Measurements from ENCODE around the gene ADAMTS7.
A peak's percentile ranks its signal among the peaks of the same experiment; 100 is the strongest.
"Not testable (repeated sequence)": the region's sequence is repeated elsewhere in the genome, so short reads cannot be mapped to it uniquely, and the experiment has no call there.

Gene ADAMTS7

DNA sequence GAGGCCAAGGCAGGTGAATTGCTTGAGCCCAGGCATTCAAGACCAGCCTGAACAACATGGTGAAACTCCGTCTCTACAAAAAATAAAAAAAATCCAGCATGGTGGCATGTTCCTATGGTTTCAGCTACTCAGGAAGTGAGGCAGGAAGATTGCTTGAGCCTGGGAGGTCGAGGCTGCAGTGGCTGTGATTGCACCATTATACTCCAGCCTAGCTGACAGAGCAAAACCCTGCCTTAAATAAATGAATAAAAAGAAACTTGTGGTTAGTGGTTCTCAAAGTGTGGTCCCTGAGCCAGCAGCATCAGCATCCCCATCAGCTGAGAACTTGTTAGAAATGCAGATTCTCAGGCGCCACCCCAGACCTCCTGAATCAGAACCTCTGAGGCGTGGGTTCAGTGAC lies 69.6 kb downstream of the ADAMTS7 start:
- in situ Hi-C loops (cut with HindIII; ENCODE audit: low pct_ligation_motif_present, low pct_unique_long_range_greater_than_20kb, low sequenced_read_pairs), result not testable (repeated sequence)

GRCh38 chr15:78740904-78741274 lies 70.4 kb downstream of the ADAMTS7 start:
- no peak for DNase-seq

More for the DNA sequence above, 69.6 kb downstream of the ADAMTS7 start:
- not testable (repeated sequence) for DNase-seq

DNA sequence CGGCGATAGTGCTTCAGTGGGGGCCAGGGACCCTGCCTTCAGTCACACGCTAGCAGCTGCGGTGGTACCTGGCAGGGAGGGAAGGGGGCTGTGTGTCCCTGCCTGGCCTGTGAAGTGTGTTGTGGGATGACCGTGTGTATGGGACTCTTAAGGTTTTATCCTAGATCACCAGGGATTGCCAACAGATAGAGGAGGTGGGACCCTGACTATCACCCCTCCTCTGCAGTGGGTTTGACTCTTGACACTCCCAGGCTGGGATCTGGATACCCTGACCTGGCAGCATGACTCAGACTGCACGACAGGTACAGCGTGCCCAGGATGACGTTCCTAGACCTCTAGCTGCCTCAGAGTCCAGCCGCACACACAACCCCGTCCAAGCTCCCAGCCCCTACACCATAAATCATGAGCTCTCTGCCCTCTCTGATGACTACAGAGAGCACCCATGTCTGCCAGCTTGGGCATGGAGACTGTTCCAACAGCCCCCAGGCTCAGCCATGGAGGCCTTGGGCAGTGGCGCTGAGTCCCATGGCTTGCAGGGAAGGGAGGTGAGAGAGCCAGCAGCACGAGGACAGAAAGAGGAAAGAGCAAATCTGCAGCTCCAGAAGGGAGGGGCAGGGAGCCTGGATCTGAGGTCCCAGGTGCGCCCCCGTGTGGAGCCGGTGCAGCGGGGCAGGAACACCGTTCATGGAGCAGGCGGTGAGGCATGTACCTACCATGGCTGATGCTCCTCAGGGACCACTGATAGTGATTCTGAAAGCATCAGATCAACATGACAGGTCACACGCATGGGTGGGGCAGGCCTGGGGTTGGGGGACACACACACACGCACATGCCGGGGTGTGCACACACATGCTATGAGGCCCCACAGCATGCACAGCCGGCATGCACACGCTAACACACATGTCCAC lies 71.0 kb downstream of the ADAMTS7 start:
- in situ Hi-C loops (cut with HindIII; ENCODE audit: low pct_ligation_motif_present, low pct_unique_long_range_greater_than_20kb, low sequenced_read_pairs), result no loop called here
- DNase-seq, result peak; percentile 77

More at GRCh38 chr15:78740904-78741274, 70.4 kb downstream of the ADAMTS7 start:
- in situ Hi-C loops (cut with HindIII; ENCODE audit: low pct_ligation_motif_present, low pct_unique_long_range_greater_than_20kb, low sequenced_read_pairs), result no loop called here

DNA sequence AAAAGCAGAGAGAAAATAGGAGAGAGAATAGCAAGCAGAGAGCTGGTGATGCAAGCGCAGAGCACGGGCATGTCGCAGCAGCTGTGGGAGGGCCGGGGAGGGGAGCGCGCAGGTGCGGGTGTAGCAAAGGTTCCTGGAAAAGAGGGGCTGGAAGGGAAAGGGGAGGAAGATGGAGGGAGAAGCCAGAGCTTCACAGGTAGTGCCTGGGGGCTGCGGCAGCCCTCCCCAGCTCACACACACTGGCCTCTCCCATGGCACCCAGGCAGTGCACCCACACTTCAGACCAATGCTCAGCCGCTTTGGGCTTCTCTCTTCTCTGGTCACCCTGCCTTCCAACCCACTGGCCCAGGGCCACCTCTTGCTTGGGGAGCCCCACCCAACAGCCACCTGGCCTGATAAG lies 72.1 kb downstream of the ADAMTS7 start:
- in situ Hi-C loops (cut with HindIII; ENCODE audit: low pct_ligation_motif_present, low pct_unique_long_range_greater_than_20kb, low sequenced_read_pairs), result no loop called here
- DNase-seq, result no peak

DNA sequence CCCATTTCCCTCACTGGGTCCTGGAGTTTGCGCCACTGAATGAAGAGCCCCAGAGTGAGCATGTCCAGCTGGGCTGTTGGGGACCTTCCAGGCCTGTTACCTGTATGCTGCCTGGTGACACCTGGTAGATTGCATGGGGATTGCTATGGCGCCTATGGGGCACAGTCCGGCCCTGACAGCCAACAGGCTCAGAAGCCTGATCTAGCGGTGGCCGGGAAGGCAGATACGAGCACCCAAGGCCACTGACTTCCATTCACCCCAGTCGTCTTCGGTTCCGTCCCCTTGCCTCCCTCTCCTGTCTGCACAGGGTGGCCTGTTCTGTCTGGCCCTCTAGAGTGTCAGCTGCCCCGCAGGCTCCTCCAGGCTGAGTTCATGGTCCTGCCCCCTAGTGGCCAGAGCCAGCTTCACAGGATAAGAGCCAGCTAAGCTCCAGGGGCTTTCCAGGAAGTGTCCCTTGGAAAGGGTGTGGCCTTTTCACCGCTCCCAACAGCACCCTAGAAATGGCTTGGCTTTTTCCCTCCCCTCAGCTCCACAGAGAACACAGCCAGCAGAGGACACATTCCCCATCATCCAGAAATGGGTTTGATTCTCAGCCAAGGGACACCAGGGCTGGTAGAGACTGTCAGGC lies 73.2 kb downstream of the ADAMTS7 start:
- in situ Hi-C loops (cut with HindIII; ENCODE audit: low pct_ligation_motif_present, low pct_unique_long_range_greater_than_20kb, low sequenced_read_pairs), result not testable (repeated sequence)
- DNase-seq, result peak; percentile 67

DNA sequence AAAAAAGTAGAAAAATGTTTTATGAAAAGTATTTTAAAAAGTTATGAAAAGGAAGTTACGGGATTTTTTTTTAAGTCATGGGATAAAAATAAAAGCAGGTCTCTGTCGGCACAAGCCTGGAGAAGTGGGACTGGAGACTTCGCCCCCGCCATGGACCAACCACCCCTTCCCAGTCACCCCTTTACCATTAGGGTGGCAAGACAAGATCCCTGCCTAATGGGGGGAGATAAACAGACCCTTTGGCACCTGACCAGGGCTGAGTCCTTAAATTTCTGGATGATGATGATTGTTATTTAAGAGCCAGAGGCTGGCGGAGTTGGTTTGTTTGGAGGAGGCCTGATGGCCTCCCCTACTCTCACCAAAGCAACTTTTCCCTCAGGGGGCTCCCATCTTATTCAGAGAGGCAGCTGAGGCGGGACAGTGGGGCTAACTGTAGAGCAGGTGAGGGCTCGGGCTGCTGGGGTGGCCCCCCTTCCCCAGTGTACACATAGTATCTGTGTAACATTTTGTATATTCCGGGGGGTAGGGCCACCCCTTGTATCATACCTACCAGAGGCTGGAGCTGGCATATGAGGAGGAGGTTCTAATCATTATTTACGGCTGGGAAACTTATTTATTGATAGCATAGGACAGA lies 74.0 kb downstream of the ADAMTS7 start:
- DNase-seq, result no peak
- in situ Hi-C loops (cut with HindIII; ENCODE audit: low pct_ligation_motif_present, low pct_unique_long_range_greater_than_20kb, low sequenced_read_pairs), result no loop called here

DNA sequence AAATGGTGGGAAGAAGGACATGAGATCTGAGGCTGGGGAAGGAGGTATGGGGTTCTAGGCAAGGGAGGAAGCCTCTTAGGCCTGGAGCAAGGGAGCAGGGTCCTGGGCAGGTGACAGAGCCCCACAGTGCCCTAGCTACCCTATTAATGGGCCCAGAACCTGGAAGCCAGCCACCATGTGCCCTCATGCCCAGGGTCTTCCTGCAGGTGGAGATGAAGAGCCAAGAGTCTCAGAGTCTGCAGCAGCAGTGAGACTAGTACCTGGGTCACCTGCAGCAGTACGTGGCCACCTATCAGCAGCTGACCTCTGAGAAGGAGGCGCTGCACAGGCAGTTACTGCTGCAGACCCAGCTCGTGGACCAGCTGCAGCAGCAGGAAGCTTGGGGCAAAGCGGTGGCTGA lies 75.0 kb downstream of the ADAMTS7 start:
- in situ Hi-C loops (cut with HindIII; ENCODE audit: low pct_ligation_motif_present, low pct_unique_long_range_greater_than_20kb, low sequenced_read_pairs); DNase-seq: not testable (repeated sequence)

GRCh38 chr15:78734451-78735064 lies 76.7 kb downstream of the ADAMTS7 start:
- in situ Hi-C loops (cut with HindIII; ENCODE audit: low pct_ligation_motif_present, low pct_unique_long_range_greater_than_20kb, low sequenced_read_pairs), result no loop called here
- DNase-seq, result no peak

GRCh38 chr15:78732634-78733033 lies 78.6 kb downstream of the ADAMTS7 start:
- no peak for DNase-seq
- in situ Hi-C loops (cut with HindIII; ENCODE audit: low pct_ligation_motif_present, low pct_unique_long_range_greater_than_20kb, low sequenced_read_pairs), result no loop called here

- in situ Hi-C loops (cut with HindIII; ENCODE audit: low pct_ligation_motif_present, low pct_unique_long_range_greater_than_20kb, low sequenced_read_pairs), result no loop called here
- no peak for DNase-seq
These were observed 80.3 kb downstream of the ADAMTS7 start for GRCh38 chr15:78730955-78731354.

- in situ Hi-C loops (cut with HindIII; ENCODE audit: low pct_ligation_motif_present, low pct_unique_long_range_greater_than_20kb, low sequenced_read_pairs); DNase-seq: not testable (repeated sequence)
These were observed 82.8 kb downstream of the ADAMTS7 start for GRCh38 chr15:78728427-78728826.

DNA sequence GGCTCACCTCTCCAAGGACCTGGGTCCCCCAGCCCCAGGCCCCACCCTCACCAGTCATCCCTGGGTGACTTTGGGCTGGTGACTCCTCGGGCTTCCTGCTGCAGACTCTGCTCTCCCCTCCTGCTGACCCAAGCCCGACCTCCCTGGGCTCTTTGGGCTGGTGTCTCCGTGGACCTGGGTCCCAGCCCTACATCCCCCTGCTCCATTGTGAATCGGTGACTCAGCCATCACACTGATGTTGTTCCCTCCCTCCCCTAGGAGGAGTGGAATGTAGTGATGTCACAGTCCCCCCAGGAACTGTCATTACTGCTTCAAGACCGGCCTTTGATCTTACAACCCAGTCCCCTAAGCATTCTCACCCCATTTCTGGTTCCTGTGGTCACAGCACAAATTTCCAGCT lies 83.7 kb downstream of the ADAMTS7 start:
- in situ Hi-C loops (cut with HindIII; ENCODE audit: low pct_ligation_motif_present, low pct_unique_long_range_greater_than_20kb, low sequenced_read_pairs), result no loop called here
- DNase-seq, result no peak

DNA sequence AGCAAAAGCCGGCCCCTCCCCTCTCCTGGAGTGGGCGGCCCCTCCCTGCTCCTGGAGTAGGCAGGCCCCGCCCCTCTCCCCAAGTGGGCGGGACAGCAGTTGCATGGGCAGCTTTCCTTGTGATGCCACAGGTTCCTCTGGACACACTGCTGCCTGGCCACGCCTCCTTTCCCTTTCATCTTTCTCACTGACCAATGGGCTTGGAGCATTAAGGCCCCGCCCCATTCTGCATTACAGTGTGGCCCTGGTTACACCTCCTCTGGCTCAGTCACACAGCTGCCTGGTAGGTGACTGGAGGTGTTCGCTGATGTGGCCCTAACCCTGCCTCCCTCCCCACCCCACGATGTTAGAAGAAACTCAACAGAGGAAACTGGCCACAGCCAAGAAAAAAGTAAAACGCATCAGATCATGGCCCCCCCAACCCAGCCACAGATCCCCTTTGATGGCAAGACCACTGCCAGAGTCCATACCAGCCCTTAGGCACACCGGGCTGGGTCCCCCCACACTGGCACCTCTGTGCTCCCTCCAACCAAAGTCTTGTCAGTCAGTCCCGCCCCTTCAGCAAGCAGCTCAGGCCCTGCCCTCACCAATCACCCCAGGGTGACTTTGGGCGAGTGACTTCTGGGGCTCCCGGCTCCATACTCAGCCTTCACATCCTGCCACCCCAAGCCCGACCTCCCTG lies 84.3 kb downstream of the ADAMTS7 start:
- DNase-seq, result peak; percentile 27
- in situ Hi-C loops (cut with HindIII; ENCODE audit: low pct_ligation_motif_present, low pct_unique_long_range_greater_than_20kb, low sequenced_read_pairs), result no loop called here

GRCh38 chr15:78719819-78720450 lies 91.3 kb downstream of the ADAMTS7 start:
- DNase-seq; in situ Hi-C loops (cut with HindIII; ENCODE audit: low pct_ligation_motif_present, low pct_unique_long_range_greater_than_20kb, low sequenced_read_pairs): not testable (repeated sequence)

- in situ Hi-C loops (cut with HindIII; ENCODE audit: low pct_ligation_motif_present, low pct_unique_long_range_greater_than_20kb, low sequenced_read_pairs), result no loop called here
- DNase-seq, result no peak
These were observed 92.4 kb downstream of the ADAMTS7 start for GRCh38 chr15:78718837-78719236.

DNA sequence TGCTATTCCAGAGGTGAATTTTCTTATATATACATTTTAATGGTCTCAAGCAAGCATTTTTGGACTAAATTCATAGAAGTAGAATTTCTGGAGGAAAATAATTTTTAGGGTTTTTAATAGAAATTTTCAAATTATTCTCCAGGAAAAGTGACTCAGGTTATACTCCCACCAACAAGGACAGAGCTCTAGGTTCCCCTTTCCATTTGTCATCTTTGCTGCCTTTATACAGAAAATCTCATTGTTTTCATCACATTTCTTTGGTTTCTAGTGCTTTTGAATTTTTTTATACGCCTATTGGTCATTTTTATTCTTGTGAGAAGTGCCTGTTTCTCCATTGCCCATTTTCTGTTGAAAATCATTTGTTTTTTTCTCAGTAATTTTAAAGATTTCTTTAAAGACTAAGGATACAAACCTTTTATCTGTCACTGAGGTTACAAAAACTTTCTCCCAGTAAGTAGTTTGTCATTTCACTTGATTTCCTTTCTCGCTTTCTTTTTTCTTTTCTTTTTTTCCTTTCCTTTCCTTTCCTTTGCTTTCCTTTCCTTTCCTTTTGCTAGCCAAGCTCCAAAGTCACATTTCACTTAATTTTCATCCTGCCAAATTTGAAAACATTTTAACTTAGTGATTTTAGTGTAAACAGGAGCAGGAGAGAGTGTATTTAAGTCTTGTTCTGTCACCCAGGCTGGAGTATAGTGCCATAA lies 93.2 kb downstream of the ADAMTS7 start:
- in situ Hi-C loops (cut with HindIII; ENCODE audit: low pct_ligation_motif_present, low pct_unique_long_range_greater_than_20kb, low sequenced_read_pairs), result no loop called here

GRCh38 chr15:78716651-78717050 lies 94.6 kb downstream of the ADAMTS7 start:
- in situ Hi-C loops (cut with HindIII; ENCODE audit: low pct_ligation_motif_present, low pct_unique_long_range_greater_than_20kb, low sequenced_read_pairs), result no loop called here
- no peak for DNase-seq

More for the DNA sequence above, 93.2 kb downstream of the ADAMTS7 start:
- no peak for DNase-seq
